Measurements from ENCODE around the gene METTL1. TPM values are rescaled to one million over a fixed set of nuclear protein-coding genes. Genes with fewer than 3 reads are reported as not detected.

Gene METTL1
- total and polyA plus RNA-seq, 7 experiments from 2014 or later = 11.8 to 30.9 (median 16.0) TPM

- Mint-ChIP-seq H3K36me3 (peaks cover 4 to 18% (median 6%) of the 10 kb centered on the region in 5 donors), H3K27me3 (peaks cover 0 to 2% (median 0%) of the 10 kb centered on the region in 5 donors), H3K4me1 (peaks cover 43 to 67% (median 59%) of the 10 kb centered on the region in 7 donors), H3K27ac (peak overlapping the region; percentile 64 to 91 (median 89)), H3K4me3 (peak overlapping the region; percentile 82 to 95 (median 92)), H3K9me3 (peaks cover 0 to 2% (median 0%) of the 10 kb centered on the region in 11 donors)
- peak overlapping the region; percentile 85 for H3K27ac ChIP-seq (ENCODE audit: low read depth, low read length)
- ATAC-seq (peak; percentile 24), DNase-seq (peak; percentile 50 to 76 (median 70))
- peaks cover 0 to 18% (median 0%) of the 10 kb centered on the region in 3 experiments for H3K36me3 ChIP-seq (ENCODE audit: control insufficient read depth in 2 of 3, insufficient read depth in 3 of 3, low read length in 3 of 3)
- H3K27me3 ChIP-seq (ENCODE audit: control insufficient read depth in 2 of 2, insufficient read depth in 2 of 2, low read length in 2 of 2) = no peaks in the 10 kb centered on the region
- peaks cover 27 to 41% of the 10 kb centered on the region in 2 donors for H3K4me1 ChIP-seq (ENCODE audit: control insufficient read depth in 2 of 2, insufficient read depth in 2 of 2, low read length in 2 of 2)
- CTCF ChIA-PET = interaction anchor here (0.6 to 2.5 kb wide), 23 partner anchors 8 to 1639 kb away, joined by 3 to 14 read pairs (median 4); partner anchors contain the start of genes CYP27B1, EEF1AKMT3, METTL1 and TSFM
- intact Hi-C loops (cut with micrococcal nuclease) = loop anchor here (1.0 to 10.0 kb wide), 8 partner anchors 9 to 1932 kb away; partner anchors contain the start of genes DNAJC14 (in 1 of the 2), EEF1AKMT3 (in 1 of the 2), METTL1 (in 1 of the 2) and PRIM1 (in 1 of the 2)
- no peaks in the 10 kb centered on the region for H3K9me3 ChIP-seq (ENCODE audit: control insufficient read depth in 2 of 3, low read length in 3 of 3)
- POLR2A ChIA-PET = interaction anchor here (0.5 to 3.3 kb wide), 13 partner anchors 9 to 142 kb away, joined by 3 to 17 read pairs (median 3); partner anchors contain the start of genes CYP27B1, EEF1AKMT3, METTL1 and TSFM
- peak overlapping the region; percentile 61 for H3K4me3 ChIP-seq (ENCODE audit: low read length)
Observed at GRCh38 chr12:57756406-57757341, 15.2 kb downstream of the METTL1 start.

GRCh38 chr12:57755454-57756372, 16.2 kb downstream of the METTL1 start:
- Mint-ChIP-seq H3K27me3 (peaks cover 0 to 2% (median 0%) of the 10 kb centered on the region in 5 donors), H3K27ac (peak overlapping the region; percentile 5 to 91 (median 89)), H3K4me3 (peak overlapping the region; percentile 82 to 95 (median 92)), H3K4me1 (peaks cover 47 to 71% (median 66%) of the 10 kb centered on the region in 7 donors), H3K9me3 (peaks cover 0 to 2% (median 0%) of the 10 kb centered on the region in 11 donors), H3K36me3 (peaks cover 4 to 25% (median 6%) of the 10 kb centered on the region in 5 donors)
- Histone ChIP-seq H3K27me3 (ENCODE audit: control insufficient read depth in 2 of 2, insufficient read depth in 2 of 2, low read length in 2 of 2) (no peaks in the 10 kb centered on the region), H3K9me3 (ENCODE audit: control insufficient read depth in 2 of 3, low read length in 3 of 3) (no peaks in the 10 kb centered on the region), H3K36me3 (ENCODE audit: control insufficient read depth in 2 of 3, insufficient read depth in 3 of 3, low read length in 3 of 3) (peaks cover 0 to 18% (median 0%) of the 10 kb centered on the region in 3 experiments), H3K27ac (ENCODE audit: low read depth, low read length) (peak overlapping the region; percentile 85), H3K4me3 (ENCODE audit: low read length) (peak overlapping the region; percentile 61), H3K4me1 (ENCODE audit: control insufficient read depth in 2 of 2, insufficient read depth in 2 of 2, low read length in 2 of 2) (peaks cover 35 to 49% of the 10 kb centered on the region in 2 donors)
- ATAC-seq (no peak), DNase-seq (peak in 6 of 9 donors; percentile 35 to 58 (median 42))
- intact Hi-C loops (cut with micrococcal nuclease) = loop anchor here (1.0 to 10.0 kb wide), 9 partner anchors 10 to 1931 kb away; partner anchors contain the start of genes DNAJC14 (in 1 of the 2), EEF1AKMT3 (in 1 of the 2), METTL1 (in 1 of the 2) and PRIM1 (in 1 of the 2)
- POLR2A ChIA-PET = interaction anchor here (0.7 to 3.3 kb wide), 11 partner anchors 10 to 140 kb away, joined by 3 to 17 read pairs (median 3); partner anchors contain the start of genes CYP27B1, EEF1AKMT3, METTL1 and TSPAN31
- CTCF ChIA-PET = interaction anchor here (0.9 to 2.5 kb wide), 14 partner anchors 9 to 148 kb away, joined by 3 to 14 read pairs (median 6); partner anchors contain the start of genes CYP27B1, EEF1AKMT3, METTL1 and TSFM

GRCh38 chr12:57755194-57755453, 16.8 kb downstream of the METTL1 start:
- intact Hi-C loops (cut with micrococcal nuclease) = loop anchor here (2.0 to 10.0 kb wide), 4 partner anchors 14 to 1930 kb away; partner anchors contain the start of genes DNAJC14 (in 1 of the 2) and PRIM1 (in 1 of the 2)
- H3K4me3 ChIP-seq (ENCODE audit: low read length) = no peak overlapping the region
- Mint-ChIP-seq H3K27me3 (peaks cover 0 to 2% (median 0%) of the 10 kb centered on the region in 5 donors), H3K36me3 (peaks cover 4 to 31% (median 11%) of the 10 kb centered on the region in 5 donors), H3K4me3 (peak overlapping the region in 5 of 10 donors; percentile 35 to 95 (median 54)), H3K27ac (no peak overlapping the region), H3K9me3 (peaks cover 0 to 2% (median 0%) of the 10 kb centered on the region in 11 donors), H3K4me1 (peaks cover 49 to 77% (median 72%) of the 10 kb centered on the region in 7 donors)
- no peaks in the 10 kb centered on the region for H3K27me3 ChIP-seq (ENCODE audit: control insufficient read depth in 2 of 2, insufficient read depth in 2 of 2, low read length in 2 of 2)
- ATAC-seq (no peak), DNase-seq (no peak)
- peaks cover 0 to 18% (median 0%) of the 10 kb centered on the region in 3 experiments for H3K36me3 ChIP-seq (ENCODE audit: control insufficient read depth in 2 of 3, insufficient read depth in 3 of 3, low read length in 3 of 3)
- CTCF ChIA-PET = interaction anchor here (2.1 to 2.5 kb wide), 3 partner anchors 12 to 143 kb away, joined by 5 to 14 read pairs (median 10); partner anchors contain the start of genes CYP27B1 and TSFM
- no peaks in the 10 kb centered on the region for H3K9me3 ChIP-seq (ENCODE audit: control insufficient read depth in 2 of 3, low read length in 3 of 3)
- POLR2A ChIA-PET = interaction anchor here (0.7 to 3.3 kb wide), 2 partner anchors 12 to 14 kb away, joined by 4 to 17 read pairs; partner anchors contain the start of gene CYP27B1
- H3K27ac ChIP-seq (ENCODE audit: low read depth, low read length) = peak overlapping the region; percentile 85
- H3K4me1 ChIP-seq (ENCODE audit: control insufficient read depth in 2 of 2, insufficient read depth in 2 of 2, low read length in 2 of 2) = peaks cover 35 to 49% of the 10 kb centered on the region in 2 donors

- Histone ChIP-seq H3K4me1 (ENCODE audit: control insufficient read depth in 2 of 2, insufficient read depth in 2 of 2, low read length in 2 of 2) (peaks cover 35 to 45% of the 10 kb centered on the region in 2 donors), H3K36me3 (ENCODE audit: control insufficient read depth in 2 of 3, insufficient read depth in 3 of 3, low read length in 3 of 3) (peaks cover 0 to 18% (median 0%) of the 10 kb centered on the region in 3 experiments), H3K27ac (ENCODE audit: low read depth, low read length) (peak within 1 kb of the TSS; percentile 85), H3K4me3 (ENCODE audit: low read length) (peak within 1 kb of the TSS; percentile 61), H3K27me3 (ENCODE audit: control insufficient read depth in 2 of 2, insufficient read depth in 2 of 2, low read length in 2 of 2) (no peaks in the 10 kb centered on the region), H3K9me3 (ENCODE audit: control insufficient read depth in 2 of 3, low read length in 3 of 3) (no peaks in the 10 kb centered on the region)
- ChIA-PET CTCF (interaction anchor here (0.6 to 2.5 kb wide), 3 partner anchors 10 to 144 kb away, joined by 3 to 10 read pairs (median 3); no protein-coding TSS in a partner anchor), POLR2A (interaction anchor here (0.7 to 3.3 kb wide), 4 partner anchors 10 to 162 kb away, joined by 3 to 17 read pairs (median 6); partner anchors contain the start of genes CYP27B1 and TSPAN31)
- peaks cover 0 to 2% (median 0%) of the 10 kb centered on the region in 11 donors for H3K9me3 Mint-ChIP-seq
- peak within 1 kb of the TSS; percentile 87 to 99 (median 93) for H3K27ac Mint-ChIP-seq
- peaks cover 46 to 73% (median 68%) of the 10 kb centered on the region in 7 donors for H3K4me1 Mint-ChIP-seq
- peaks cover 4 to 31% (median 11%) of the 10 kb centered on the region in 5 donors for H3K36me3 Mint-ChIP-seq
- peaks cover 0 to 2% (median 0%) of the 10 kb centered on the region in 5 donors for H3K27me3 Mint-ChIP-seq
- peak within 1 kb of the TSS; percentile 86 to 99 (median 94) for H3K4me3 Mint-ChIP-seq
- intact Hi-C loops (cut with micrococcal nuclease) = loop anchor here (2.0 to 10.0 kb wide), 8 partner anchors 14 to 1930 kb away; partner anchors contain the start of genes ARHGAP9 (in 1 of the 2), DNAJC14 (in 1 of the 2), NAB2 (in 1 of the 2) and PRIM1 (in 1 of the 2)
- DNase-seq = peak; percentile 63 to 92 (median 81)
- ATAC-seq = peak; percentile 60
Observed at GRCh38 chr12:57754411-57755193, 17.3 kb downstream of the METTL1 start, which contains the start of gene MARCHF9. MARCHF9 (plus strand) TSS chr12:57755103; CDS start chr12:57755529, 426 bp downstream.

Measured in naive thymus-derived CD4-positive, alpha-beta T cell (primary cell).